Measurements from ENCODE around the gene TSPO2. TPM values are rescaled to one million over a fixed set of nuclear protein-coding genes. Genes with fewer than 3 reads are reported as not detected.

Gene TSPO2
- total and polyA plus RNA-seq, 2 of the 8 experiments (the other 6 are each of a cell fraction or from before 2014, with no cell fraction given), result not detected

DNA sequence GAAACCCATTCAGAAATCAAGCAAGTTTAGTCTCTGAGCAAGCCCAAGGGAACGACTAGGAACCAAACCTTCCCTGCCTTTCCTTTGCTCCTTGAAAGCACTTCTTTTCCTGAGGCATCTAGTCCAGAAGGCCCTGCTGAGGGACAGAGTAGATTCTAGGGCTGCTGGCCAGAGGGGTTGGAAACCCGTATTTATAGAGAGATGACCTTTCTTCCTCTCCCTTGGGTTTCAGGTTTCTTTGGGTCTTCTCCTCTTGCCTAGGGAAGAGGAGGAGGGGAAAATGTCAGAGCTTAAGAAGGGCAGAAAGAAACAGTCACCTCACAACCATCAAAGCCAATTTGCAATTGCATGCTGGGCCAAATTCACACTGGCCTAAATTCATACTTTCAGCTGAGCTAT lies 16.5 kb downstream of the TSPO2 start:
- no peak overlapping the region for H4K8ac ChIP-seq (ENCODE audit: extremely low read depth, insufficient read depth, low read length)
- H3K9ac ChIP-seq (replicated peaks in 1 of 4; ENCODE audit: extremely low read depth in 1 of 4, low read depth in 3 of 4, low read length in 3 of 4), result no peak overlapping the region
- no peak overlapping the region for H2BK5ac ChIP-seq (ENCODE audit: low read depth, low read length)
- H3K27ac ChIP-seq (ENCODE audit: low read depth, low read length), result no peak overlapping the region
- no peak overlapping the region for H4K5ac ChIP-seq (ENCODE audit: insufficient read length, low read depth, low read length)
- no peaks in the 10 kb centered on the region for H3K27me3 ChIP-seq (replicated peaks in 1 of 4; ENCODE audit: control insufficient read depth in 3 of 4, extremely low read depth in 1 of 4, insufficient read depth in 3 of 4, low read length in 3 of 4)
- no peak overlapping the region for H2BK15ac ChIP-seq (ENCODE audit: low read length)
- H2BK120ac ChIP-seq (replicated peaks; ENCODE audit: low read depth, low read length), result no peak overlapping the region
- H3K23me2 ChIP-seq (ENCODE audit: low read depth, low read length), result no peaks in the 10 kb centered on the region
- H3K79me1 ChIP-seq (ENCODE audit: low read depth, low read length), result no peaks in the 10 kb centered on the region
- POLR2A ChIA-PET (ENCODE audit: partially characterized antibody), result interaction anchor here (0.7 to 0.8 kb wide), 2 partner anchors 12 to 14 kb away, joined by 3 to 4 read pairs; no protein-coding TSS in a partner anchor
- no peak overlapping the region for H3K18ac ChIP-seq (ENCODE audit: extremely low read depth, low read length)
- H3K36me3 ChIP-seq (ENCODE audit: control insufficient read depth in 2 of 4, insufficient read depth in 4 of 4, low read length in 3 of 4), result peaks cover 0 to 8% (median under 1%) of the 10 kb centered on the region in 4 experiments; a peak in 4 of 8 replicates
- no peak overlapping the region for H3K4ac ChIP-seq (replicated peaks; ENCODE audit: insufficient read length, low read depth, low read length)
- no peak overlapping the region for H4K91ac ChIP-seq (replicated peaks; ENCODE audit: insufficient read length, low read length)
- no peak overlapping the region for H3K4me3 ChIP-seq (ENCODE audit: extremely low read depth in 1 of 4, insufficient read depth in 2 of 4, low read depth in 3 of 4, low read length in 4 of 4)
- no peak overlapping the region for H3K56ac ChIP-seq (replicated peaks; ENCODE audit: insufficient read length, low read depth, low read length)
- H3K9me3 ChIP-seq (ENCODE audit: insufficient read depth in 2 of 2, low read depth in 1 of 2, low read length in 1 of 2), result no peaks in the 10 kb centered on the region
- H3K14ac ChIP-seq (ENCODE audit: insufficient read length), result no peak overlapping the region
- H2BK20ac ChIP-seq (ENCODE audit: low read length), result no peak overlapping the region
- FAIRE-seq (no peak), DNase-seq (ENCODE audit: low read depth in 1 of 2, low spot score in 2 of 2) (no peak)
- no peaks in the 10 kb centered on the region; a peak in 1 of 7 replicates for H3K4me1 ChIP-seq (replicated peaks in 1 of 4; ENCODE audit: control insufficient read depth in 3 of 4, insufficient read depth in 4 of 4, low read length in 3 of 4)
- no peak overlapping the region for H2BK12ac ChIP-seq (ENCODE audit: low read depth, low read length)
- H4K20me1 ChIP-seq (replicated peaks in 1 of 2; ENCODE audit: control insufficient read depth in 1 of 2, insufficient read depth in 2 of 2, low read length in 2 of 2), result no peaks in the 10 kb centered on the region
- no peak overlapping the region for H3K23ac ChIP-seq (ENCODE audit: insufficient read length)
- H2AK5ac ChIP-seq (ENCODE audit: low read depth, low read length), result no peak overlapping the region
- H3K79me2 ChIP-seq (ENCODE audit: control insufficient read depth in 1 of 2, insufficient read depth in 2 of 2, low read length in 2 of 2), result no peaks in the 10 kb centered on the region
- CTCF ChIA-PET (ENCODE audit: partially characterized antibody), result interaction anchor here (0.8 to 2.4 kb wide), 6 partner anchors 10 to 31 kb away, joined by 3 to 14 read pairs (median 6); partner anchors contain the start of gene UNC5CL
- WGBS, 2 experiments (ENCODE audit: extremely low coverage in 1 of 2, insufficient coverage in 1 of 2, insufficient read length in 1 of 2, insufficient replicate concordance in 2 of 2, low coverage in 1 of 2, low lambda C conversion rate in 2 of 2, missing lambda C conversion rate in 1 of 2), result 83% methylated on average over 2 of the region's 2 CpGs; no CpG with 5 or more reads in 1 of the 2 experiments
- H2AFZ ChIP-seq (ENCODE audit: low read length), result no peak overlapping the region
- H3K4me2 ChIP-seq (ENCODE audit: insufficient read depth in 1 of 2, low read depth in 2 of 2, low read length in 2 of 2), result no peak overlapping the region
- TF ChIP-seq TCF12 (IDR thresholded peaks at IDR 0.05; ENCODE audit: low read depth, low read length) (no peak), FOSL1 (IDR thresholded peaks at IDR 0.05; ENCODE audit: insufficient read depth, low read depth, low read length) (no peak), BCL11A (IDR thresholded peaks at IDR 0.05; ENCODE audit: low read depth in 2 of 2, low read length in 2 of 2) (no peak), KDM1A (IDR thresholded peaks at IDR 0.05; ENCODE audit: borderline replicate concordance, low read length) (no peak), RNF2 (IDR thresholded peaks at IDR 0.05; ENCODE audit: borderline replicate concordance, low read depth, low read length, missing control alignments, poor library complexity, severe bottlenecking) (no peak), SUZ12 (IDR thresholded peaks at IDR 0.05; ENCODE audit: low read length) (no peak), NANOG (IDR thresholded peaks at IDR 0.05; ENCODE audit: insufficient read depth, low read depth, low read length, poor library complexity, severe bottlenecking) (no peak), SIRT6 (IDR thresholded peaks at IDR 0.05; ENCODE audit: low read length) (no peak)
- TF ChIP-seq, protein P1, sequence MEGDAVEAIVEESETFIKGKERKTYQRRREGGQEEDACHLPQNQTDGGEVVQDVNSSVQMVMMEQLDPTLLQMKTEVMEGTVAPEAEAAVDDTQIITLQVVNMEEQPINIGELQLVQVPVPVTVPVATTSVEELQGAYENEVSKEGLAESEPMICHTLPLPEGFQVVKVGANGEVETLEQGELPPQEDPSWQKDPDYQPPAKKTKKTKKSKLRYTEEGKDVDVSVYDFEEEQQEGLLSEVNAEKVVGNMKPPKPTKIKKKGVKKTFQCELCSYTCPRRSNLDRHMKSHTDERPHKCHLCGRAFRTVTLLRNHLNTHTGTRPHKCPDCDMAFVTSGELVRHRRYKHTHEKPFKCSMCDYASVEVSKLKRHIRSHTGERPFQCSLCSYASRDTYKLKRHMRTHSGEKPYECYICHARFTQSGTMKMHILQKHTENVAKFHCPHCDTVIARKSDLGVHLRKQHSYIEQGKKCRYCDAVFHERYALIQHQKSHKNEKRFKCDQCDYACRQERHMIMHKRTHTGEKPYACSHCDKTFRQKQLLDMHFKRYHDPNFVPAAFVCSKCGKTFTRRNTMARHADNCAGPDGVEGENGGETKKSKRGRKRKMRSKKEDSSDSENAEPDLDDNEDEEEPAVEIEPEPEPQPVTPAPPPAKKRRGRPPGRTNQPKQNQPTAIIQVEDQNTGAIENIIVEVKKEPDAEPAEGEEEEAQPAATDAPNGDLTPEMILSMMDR (IDR thresholded peaks at IDR 0.05; ENCODE audit: control extremely low read depth in 1 of 3, insufficient read depth in 1 of 3, low read depth in 1 of 3, low read length in 3 of 3), result no peak
- TF ChIP-seq, protein P2, sequence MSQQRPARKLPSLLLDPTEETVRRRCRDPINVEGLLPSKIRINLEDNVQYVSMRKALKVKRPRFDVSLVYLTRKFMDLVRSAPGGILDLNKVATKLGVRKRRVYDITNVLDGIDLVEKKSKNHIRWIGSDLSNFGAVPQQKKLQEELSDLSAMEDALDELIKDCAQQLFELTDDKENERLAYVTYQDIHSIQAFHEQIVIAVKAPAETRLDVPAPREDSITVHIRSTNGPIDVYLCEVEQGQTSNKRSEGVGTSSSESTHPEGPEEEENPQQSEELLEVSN (IDR thresholded peaks at IDR 0.05), result no peak

Data from H1 (cell line).